Measurements from ENCODE around the gene SMIM41.

Gene SMIM41

DNA sequence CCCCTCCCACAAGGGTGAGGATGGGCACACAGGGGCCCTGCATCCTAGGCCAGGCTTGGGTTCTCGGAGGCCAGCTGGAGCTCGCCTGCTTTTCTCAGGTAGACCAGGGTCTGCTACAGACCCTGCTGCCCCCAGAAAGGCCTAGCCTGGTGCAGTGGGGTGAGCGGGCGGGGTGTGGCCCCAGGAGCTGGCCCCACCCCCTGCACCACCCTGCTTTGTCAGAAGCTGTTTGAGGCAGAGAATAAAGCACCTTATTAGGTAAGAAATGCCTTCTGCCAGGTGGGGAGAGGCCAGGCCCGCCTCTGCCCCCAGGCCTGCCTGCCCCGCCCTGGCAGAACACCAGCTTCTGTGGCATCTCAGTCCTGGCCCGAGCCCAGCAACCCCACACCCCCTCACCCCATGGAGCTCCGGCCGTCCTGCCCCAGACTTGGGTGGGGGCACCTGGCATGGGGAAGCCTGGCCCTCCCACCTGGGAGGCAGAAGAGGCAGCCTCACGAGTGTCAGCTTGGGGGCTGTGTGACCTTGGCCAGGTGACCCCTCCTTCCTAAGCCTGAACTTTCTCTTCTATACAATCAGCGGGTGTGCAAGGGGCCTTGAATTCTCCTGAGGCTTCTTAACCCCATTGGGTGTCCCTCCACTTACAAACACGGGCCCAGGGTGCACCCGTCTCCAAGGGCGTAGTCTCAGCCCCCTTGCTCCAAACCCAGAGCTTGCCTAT is 69.1 kb downstream of the SMIM41 start:
- Mint-ChIP-seq H3K9me3 (no peaks in the 10 kb centered on the region), H3K27ac (no peak overlapping the region), H3K36me3 (no peaks in the 10 kb centered on the region), H3K4me3 (no peak overlapping the region), H3K4me1 (peaks cover 11% of the 10 kb centered on the region)
- ATAC-seq (no peak), DNase-seq (ENCODE audit: low spot score in 2 of 2) (no peak)

DNA sequence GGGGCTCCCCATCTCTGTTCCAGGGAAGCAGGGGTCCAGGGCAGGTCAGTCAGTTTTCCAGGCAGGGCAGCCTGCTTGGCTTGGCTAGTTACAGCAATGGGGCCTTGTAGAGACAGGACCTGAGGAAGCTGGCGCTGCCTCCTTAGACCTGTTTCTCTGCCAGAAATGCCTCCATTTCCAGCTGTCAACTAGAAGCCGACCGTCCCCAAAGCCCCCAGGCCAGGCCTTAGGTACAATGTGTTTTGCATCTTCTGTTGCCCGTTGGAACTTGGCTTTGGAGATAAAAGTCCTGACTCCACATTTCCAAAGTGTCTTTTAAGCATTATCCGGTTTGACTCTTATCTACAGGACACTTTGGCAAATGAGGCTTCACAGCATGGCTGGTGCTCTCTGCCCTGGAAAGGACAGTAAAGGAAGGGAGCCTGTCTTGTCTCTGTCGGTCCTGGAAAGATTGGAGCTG is 69.7 kb downstream of the SMIM41 start:
- Mint-ChIP-seq H3K4me1 (peaks cover 11% of the 10 kb centered on the region), H3K27ac (no peak overlapping the region), H3K36me3 (no peaks in the 10 kb centered on the region), H3K9me3 (no peaks in the 10 kb centered on the region), H3K4me3 (no peak overlapping the region)
- ATAC-seq (no peak), DNase-seq (ENCODE audit: low spot score in 2 of 2) (no peak)

DNA sequence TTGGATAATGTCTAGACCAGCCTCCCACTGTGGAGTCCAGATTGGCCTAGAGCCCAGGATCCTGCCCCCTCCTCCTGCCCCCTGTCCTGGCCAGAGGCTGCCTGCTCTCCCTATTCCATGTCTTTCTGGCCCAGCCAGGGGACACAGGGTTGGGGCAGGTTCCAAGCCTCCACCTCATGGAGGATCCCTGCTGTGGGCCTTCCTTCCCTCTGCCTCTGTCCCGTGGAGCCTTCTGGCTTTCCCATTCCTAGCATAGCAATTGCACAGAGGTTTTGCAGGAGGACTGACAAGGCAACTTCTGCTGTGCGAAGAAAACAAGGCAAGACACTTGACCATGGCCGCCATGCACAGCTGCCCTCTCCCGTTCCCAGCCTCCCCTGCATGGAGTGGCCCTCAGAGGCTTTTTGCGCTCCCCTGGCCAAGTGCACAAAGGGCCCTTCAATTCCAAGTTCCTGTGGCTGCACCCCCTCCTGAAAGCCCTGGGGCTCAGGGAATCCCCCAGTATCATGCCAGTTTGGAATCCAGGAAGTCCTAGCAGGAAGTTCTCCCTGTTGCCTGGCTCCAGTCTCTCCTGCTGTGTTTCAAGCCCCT is 70.2 kb downstream of the SMIM41 start:
- no peak for DNase-seq (ENCODE audit: low spot score in 2 of 2)
- no peak for ATAC-seq
- H3K4me1 Mint-ChIP-seq: peaks cover 11% of the 10 kb centered on the region
- H3K36me3 Mint-ChIP-seq: no peaks in the 10 kb centered on the region
- H3K27ac Mint-ChIP-seq: no peak overlapping the region
- H3K9me3 Mint-ChIP-seq: no peaks in the 10 kb centered on the region
- H3K4me3 Mint-ChIP-seq: no peak overlapping the region

DNA sequence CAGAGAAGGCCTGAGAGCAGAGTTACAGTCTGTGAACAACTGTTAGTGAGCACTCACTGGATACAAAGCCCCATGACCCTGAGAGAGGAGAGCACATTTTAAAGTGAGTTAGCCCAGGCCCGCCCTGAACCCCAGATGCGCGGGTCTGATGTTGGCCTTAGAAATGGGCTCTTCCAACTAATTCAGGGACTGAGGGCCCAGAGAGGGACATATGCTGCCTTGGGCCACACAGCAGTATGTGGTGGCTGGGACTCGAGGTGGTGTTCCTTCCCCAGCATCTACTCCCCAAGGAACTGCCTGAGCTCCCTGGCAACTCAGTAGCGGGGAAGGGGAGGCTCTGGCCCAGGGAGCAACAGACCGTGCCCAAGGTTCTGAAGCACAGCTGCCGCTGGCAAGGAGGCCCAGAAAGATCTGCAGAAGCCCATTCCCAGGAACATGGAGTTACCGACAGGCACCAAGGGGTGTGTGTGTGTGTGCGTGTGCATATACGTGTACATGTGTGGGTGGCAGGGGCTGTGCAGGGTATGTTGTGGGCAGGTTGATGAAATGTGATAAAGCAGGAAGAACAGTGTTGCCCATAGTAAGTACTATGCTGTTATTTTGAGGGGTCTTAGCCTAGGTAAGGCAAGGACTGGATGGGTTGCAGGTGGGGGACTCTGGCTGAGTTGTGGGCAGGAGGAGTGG is 71.8 kb downstream of the SMIM41 start:
- H3K27ac Mint-ChIP-seq: peak overlapping the region; percentile 81
- peaks cover 21% of the 10 kb centered on the region for H3K4me1 Mint-ChIP-seq
- H3K9me3 Mint-ChIP-seq: no peaks in the 10 kb centered on the region
- H3K36me3 Mint-ChIP-seq: no peaks in the 10 kb centered on the region
- DNase-seq (ENCODE audit: low spot score in 2 of 2) (no peak), ATAC-seq (no peak)
- peak overlapping the region; percentile 59 for H3K4me3 Mint-ChIP-seq

DNA sequence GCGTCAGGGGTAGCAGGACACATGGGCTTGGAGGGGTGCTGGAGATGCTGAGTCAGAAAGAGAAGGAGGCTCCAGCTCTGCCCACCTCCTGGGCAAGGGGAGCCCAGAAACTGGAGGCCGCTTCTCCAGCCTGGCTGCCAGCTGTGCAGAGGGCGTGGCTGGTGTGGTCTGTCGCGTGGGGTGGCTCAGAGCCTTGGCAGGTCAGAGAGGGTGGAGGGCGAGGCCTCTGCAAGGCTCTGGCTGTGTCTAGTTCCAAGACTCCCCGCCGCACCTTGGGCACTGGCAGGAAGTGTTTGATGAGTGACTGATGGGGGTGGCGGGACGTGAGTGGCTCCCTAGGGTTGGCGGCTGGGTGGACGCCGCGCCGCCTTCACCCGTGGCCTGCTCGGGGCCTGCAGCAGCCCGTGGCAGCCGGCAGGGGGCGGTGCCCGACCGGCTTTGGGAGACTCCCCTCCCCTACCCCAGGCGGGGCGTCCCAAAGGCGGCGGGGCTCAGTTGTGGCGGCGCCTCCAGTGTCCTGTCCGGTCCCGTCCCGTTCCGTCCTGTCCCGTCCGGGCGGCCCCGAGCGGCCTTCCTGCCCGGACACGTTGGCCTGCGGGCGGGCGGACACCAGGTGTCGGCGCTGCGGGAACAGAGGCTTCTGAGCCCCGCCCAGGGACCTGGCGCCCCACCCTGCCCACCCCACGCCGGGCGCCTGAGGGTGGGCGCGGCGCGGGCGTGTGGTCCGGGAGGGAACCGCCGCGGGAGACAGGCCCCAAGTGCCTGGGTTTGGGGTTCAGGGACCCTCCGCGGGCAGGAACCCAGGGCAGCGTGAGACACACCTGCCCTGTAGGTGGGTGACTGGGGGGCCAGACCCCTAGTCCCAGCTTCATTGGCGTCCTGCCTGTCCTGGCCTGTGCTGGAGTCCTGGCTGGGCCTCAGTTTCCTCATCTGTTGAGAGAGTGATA is 72.6 kb downstream of the SMIM41 start:
- ATAC-seq: peak; percentile 78
- Mint-ChIP-seq H3K27ac (peak overlapping the region; percentile 81), H3K4me3 (peak overlapping the region; percentile 59)

DNA sequence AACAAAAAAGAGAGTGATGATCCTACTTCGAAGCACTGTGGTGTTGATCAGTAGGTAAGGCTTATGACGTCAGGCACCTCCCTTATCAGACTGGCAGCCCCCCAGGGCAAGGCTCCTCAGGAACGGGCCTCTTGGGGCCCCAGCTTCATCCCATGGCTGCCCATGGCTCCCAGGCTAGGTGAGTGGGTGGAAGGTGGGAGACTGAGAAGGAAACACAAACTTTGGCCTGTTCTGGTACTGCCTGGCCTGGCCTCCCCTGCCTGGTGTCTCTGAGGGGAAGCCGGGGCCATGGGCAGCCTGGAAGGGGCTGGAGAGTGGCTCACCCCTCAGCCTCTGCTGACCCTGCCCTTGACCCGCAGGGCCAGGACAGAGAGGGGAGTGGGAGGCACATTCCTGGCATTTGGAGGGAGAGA is 73.4 kb downstream of the SMIM41 start:
- H3K4me3 Mint-ChIP-seq: no peak overlapping the region
- ATAC-seq: no peak
- H3K9me3 Mint-ChIP-seq: no peaks in the 10 kb centered on the region
- H3K27ac Mint-ChIP-seq: no peak overlapping the region
- H3K36me3 Mint-ChIP-seq: no peaks in the 10 kb centered on the region
- no peak for DNase-seq (ENCODE audit: low spot score in 2 of 2)
- peaks cover 21% of the 10 kb centered on the region for H3K4me1 Mint-ChIP-seq

More for the DNA sequence above, 72.6 kb downstream of the SMIM41 start:
- peak; percentile 67 to 80 for DNase-seq (ENCODE audit: low spot score in 2 of 2)
- Mint-ChIP-seq H3K4me1 (peaks cover 21% of the 10 kb centered on the region), H3K36me3 (no peaks in the 10 kb centered on the region), H3K9me3 (no peaks in the 10 kb centered on the region)

DNA sequence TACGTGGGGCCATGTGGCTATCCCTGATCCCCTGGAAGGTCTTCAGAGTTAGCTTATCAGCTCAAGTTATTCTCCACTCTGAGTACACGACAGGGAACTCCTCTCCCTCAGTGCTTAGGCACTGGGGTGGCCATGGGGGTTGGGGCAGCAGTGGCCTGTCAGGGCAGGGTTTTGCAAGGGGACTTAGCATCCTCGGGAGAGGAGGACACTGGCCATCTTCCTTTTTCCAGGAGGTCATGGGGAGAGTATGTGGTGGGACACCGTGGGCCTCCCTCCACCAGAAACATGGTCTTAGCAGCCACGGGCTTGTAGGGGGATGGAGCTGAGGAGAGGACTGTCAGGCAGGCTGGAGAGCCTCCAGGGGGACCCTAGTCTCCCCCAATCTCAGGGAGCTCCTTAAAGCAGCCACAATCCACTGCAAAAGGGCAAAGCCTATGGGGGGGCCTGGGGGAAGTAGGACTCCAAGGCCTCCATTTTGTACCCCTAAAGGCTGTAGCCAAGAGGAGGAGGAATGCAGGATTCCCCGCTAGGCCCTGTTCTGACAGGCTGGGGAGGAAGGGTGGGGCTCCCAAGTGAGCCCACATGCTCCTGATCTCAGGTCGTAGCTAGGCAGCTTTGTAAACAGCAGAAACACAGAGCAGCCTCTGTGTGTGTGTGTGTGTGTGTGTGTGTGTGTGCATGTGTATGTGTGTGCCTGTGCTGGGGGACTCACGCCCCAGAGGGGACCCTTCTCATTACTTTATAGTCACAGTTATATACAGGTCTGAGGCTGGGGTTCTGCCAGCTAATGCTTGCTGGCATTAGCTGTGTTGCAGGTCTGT is 75.8 kb downstream of the SMIM41 start:
- no peak for DNase-seq (ENCODE audit: low spot score in 2 of 2)
- Mint-ChIP-seq H3K4me1 (peaks cover 21% of the 10 kb centered on the region), H3K36me3 (no peaks in the 10 kb centered on the region), H3K27ac (no peak overlapping the region), H3K9me3 (no peaks in the 10 kb centered on the region), H3K4me3 (no peak overlapping the region)
- no peak for ATAC-seq

DNA sequence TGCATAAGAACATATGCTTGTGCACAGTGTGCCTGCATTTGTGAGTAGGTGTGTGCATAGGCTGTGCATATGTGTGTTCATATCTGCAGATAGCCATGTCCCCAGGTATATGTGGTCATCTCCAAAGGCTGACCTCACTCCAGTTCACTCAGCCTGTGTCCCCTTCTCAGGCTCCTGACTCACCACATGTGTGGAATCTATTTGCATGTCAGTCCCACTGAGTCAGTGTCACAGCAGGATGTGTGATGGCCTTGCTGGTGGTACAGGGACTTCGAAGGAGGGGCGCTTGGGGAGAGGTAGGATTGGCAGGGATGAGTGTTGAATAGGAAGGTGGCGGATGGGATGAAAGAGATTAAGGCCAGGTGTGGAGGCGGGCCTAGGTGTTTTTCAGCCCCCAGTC is 76.8 kb downstream of the SMIM41 start:
- Mint-ChIP-seq H3K4me3 (no peak overlapping the region), H3K36me3 (no peaks in the 10 kb centered on the region), H3K27ac (no peak overlapping the region), H3K4me1 (peaks cover 20% of the 10 kb centered on the region), H3K9me3 (no peaks in the 10 kb centered on the region)
- ATAC-seq: no peak
- DNase-seq (ENCODE audit: low spot score in 2 of 2): no peak

DNA sequence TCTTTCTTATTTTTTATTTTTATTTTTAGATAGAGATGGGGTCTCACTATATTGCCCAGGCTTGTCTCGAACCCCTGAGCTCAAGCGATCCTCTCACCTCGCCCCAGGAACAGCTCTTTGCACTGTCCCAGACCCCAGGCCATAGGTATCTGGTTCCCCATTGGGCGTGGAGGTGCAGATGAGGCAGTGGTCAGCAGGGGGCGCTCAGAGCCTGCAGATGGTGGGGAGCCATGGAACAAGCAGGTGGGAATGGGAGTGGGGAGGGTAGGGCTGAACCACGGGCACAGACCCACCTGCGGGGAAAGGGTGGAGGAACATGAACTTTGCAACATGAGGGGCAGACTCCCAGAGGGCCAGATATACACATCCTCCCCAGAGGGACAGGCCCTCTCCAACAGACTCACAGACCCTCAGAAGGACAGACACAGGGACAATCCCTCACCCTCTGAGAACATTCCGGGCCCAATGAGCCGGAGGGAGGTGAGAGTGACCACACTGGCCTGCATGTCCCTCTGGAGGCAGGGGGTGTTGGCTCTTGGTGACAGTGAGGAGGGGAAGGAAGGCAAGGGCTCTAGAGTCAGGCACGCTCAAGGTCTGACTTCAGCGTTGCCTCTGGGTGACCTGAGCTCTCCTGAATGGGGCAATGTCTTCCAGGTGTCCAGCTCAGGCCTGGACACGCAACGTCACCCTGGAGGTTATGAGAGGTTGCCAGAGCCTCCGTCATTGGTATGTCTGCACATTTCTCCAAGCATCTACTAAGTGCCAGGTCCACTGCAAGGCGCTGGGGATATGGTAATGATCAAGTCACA is 77.5 kb downstream of the SMIM41 start:
- no peaks in the 10 kb centered on the region for H3K36me3 Mint-ChIP-seq
- H3K4me3 Mint-ChIP-seq: no peak overlapping the region

DNA sequence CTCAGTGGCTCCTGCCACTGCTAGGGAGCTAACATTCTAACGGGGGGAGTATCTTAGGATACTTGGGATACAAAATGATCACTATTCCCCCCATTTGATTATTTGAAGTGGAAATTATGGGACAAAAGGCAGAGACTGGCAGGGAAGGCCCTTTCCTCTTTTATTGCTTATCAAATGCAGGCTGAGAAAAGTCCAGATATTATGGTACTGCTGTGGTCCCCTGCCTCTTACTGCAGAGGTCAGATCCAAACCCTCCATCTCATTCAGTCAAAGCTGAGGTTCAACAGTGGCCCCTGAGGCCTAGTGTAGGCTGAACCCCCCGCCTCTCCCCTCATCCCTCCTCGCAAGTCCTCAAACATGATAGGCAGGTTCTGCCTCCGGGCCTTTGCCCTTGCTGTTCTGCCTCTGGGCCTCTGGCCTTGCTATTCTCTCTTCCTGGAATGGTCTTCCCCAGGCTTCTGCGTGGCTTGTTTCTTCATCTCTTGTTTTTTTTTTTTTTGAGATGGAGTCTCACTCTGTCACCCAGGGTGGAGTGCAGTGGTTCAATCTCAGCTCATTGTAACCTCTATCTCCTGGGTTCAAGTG is 78.2 kb downstream of the SMIM41 start:
- Mint-ChIP-seq H3K9me3 (no peaks in the 10 kb centered on the region), H3K27ac (no peak overlapping the region), H3K4me3 (no peak overlapping the region), H3K36me3 (no peaks in the 10 kb centered on the region), H3K4me1 (peaks cover 21% of the 10 kb centered on the region)
- DNase-seq (ENCODE audit: low spot score in 2 of 2) (no peak), ATAC-seq (no peak)

More for the DNA sequence above, 77.5 kb downstream of the SMIM41 start:
- DNase-seq (ENCODE audit: low spot score in 2 of 2) (peak; percentile 64 to 84), ATAC-seq (peak; percentile 64)
- Mint-ChIP-seq H3K9me3 (no peaks in the 10 kb centered on the region), H3K4me1 (peaks cover 20% of the 10 kb centered on the region), H3K27ac (no peak overlapping the region)
